Activated T-helper 1 cell treated with Interleukin-2 at 50 U/mL for 16 hours (primary cell): ENCODE results near the gene DDAH2.

ENCODE experiments used
- DNase-seq: peaks from one replicate; pipeline ENCODE4 v3.0.0-alpha.2; 2020; ENCODE audit warnings: low read depth

Gene DDAH2

DNA sequence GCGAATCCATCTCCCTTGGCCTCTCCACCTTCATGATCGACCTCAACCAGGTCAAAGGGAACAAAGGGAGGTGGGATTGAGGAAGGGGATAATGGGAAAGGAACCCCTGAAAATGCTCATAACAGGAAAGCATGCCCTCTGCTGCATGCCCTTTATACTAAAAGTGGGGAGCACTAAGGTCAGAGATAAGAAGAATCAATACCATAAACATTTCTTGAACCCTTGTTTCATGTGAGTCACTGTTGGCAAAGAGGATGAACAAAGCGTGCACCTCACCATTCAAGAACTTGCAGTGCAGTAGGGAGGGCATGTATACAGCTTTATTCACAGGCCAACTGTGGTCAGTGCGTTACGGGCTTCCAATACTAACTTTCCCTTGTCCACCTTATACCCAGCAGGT is 31.7 kb upstream of the DDAH2 start:
- DNase-seq: no peak

DNA sequence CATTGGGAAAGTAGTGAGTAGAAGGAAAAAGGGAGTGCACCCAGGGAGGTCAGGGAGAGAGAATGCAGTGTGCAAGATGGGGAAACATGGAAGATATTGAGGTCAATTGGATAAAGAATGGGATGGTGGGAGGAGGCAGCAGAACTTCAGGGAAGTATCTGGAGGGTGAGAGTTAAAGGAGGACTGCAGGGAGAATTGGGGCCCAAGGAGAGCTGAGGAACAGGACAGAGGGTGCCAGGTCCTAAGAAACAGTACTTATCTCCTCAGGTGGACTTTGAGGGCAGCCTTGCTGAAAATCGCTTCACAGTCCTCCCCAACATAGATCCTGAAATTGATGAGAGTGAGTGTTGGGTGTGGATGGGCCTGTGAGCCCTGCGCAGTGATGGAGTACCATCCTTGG is 29.2 kb upstream of the DDAH2 start:
- DNase-seq: no peak

DNA sequence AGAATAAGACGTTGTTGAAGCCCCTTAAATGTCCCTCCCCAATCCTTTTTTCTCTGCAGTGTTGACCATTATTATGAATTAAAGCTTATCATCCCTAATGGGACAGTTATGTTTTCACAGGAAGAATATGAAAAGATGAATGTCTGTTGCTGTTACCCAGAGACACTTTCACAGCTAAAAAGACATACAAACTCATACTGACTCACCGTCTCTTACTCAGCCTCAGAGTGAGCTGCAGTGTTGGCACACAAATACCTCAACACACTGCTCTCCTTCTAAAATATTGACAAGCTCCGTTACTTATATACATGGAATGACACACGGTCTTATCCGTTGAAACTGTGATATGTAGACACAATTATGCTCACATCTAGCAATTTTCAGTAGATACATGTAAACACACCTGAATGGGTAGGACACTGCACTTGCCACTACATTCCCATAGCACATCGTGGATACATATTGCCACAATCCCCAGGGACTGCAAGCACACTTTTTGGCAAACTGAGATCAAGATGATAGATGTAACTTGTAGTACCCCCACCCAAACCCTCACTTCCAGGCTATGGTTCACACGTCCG is 23.7 kb upstream of the DDAH2 start:
- no peak for DNase-seq

DNA sequence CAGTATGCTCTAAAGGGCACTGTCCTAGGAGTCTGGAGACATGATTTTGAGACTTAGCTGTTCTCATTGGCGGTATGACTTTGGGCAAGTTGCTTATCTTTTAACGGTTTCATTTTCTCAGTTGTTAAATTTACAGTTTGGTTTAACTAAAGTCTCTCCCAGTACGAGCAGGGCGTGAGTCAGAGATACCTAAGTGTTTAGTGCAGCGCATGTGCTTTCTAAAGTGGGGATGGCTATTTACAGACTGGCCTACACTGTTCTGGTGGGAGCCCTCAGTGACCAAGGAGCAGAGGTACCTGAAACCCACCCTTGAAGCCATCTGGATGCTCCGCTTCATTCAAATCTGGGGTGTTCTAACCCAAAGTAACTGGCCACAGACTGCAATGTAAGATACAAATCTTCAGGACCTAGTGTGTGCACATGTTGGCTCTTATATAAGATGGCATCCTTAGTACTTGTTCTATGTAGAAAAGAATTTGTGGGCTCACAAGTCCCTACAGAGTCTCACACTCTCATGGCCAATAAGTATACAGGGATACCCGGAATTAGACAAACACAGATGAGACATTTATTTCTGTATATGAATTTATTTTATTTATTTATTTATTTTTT is 21.4 kb upstream of the DDAH2 start:
- DNase-seq: no peak

DNA sequence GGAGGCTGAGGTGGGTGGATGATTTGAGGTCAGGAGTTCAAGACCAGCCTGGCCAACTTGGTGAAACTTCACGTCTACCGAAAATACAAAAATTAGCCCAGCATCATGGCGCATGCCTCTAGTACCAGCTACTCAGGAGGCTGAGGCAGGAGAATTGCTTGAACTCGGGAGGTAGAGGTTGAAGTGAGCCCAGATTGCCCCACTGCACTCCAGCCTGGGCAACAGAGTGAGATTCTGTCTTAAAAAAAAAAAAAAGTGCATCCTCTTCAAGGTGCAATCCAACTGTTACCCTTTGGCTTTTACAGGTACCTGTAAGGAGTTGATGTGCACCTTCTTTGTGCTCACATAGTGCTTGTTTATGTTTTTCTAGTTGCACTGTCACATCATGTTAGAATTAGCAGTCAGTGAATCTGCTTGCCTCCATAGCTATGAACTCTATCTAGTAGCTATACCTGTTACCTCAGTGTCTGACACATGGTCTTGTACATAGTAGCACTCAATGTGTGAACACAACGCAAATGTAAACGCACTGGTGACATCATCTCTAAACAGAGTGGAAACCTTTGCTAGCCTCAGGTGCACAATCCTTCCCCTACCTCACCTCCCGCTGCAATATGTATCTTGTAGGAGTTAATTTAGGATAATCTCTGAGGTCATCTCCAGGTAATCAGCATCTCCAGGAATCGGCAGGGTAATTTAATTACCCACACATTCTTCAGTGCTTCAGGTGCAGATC is 20.4 kb upstream of the DDAH2 start:
- DNase-seq: no peak

DNA sequence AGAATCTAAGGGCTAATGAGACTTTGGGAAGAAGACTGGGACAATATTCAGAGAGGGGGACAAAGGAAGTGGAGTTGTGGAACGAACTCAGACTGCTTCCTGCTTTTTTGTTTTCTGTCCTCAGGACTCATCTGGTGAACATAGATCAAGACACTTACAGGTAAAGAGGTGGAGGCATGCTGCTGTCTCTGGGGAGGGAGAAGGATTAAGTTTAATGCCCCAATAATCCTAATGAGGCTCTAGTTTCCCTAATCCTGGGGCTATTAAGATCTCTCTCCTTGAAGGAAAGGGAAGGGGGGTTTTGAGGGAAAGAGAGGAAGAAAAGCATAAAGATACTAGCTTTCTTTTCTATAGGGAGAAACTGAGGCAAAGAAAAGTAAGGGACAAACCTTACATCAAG is 15.3 kb upstream of the DDAH2 start:
- DNase-seq: no peak

DNA sequence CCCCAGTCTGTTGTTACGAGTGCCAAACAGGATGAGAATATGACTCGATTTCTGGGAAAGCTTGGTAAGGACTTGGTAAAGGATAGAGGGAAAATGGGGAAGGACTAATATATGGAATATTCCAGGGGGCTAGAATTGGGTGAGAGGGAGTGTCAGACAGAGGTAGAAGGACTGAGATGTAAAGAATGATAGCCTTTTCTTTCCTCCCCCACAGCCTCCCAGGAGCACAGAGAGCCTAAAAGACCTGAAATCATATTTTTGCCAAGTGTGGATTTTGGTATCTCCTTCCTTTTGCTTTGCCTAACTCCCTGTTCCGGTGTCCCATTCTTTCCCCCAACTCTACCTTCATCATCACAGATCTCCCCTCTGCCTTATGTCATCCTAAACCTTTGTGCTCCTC is 13.8 kb upstream of the DDAH2 start:
- DNase-seq: no peak

DNA sequence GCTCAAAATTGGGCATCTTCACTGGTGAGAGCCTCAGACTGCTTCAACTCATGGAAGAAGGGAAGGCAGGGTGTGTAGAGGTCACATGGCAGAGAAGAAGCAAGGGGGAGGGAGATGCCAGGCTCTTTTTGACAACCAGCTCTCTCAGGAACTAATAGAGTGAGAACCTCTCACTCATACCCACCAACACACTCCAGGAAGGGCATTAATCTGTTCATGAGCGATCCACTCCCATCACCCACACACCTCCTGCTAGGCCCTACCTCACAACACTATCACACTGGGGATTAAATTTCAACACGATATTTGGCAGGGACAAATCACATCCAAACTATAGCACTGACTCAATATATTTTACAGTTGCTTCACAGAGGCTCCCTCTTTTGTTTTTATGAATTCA is 12.7 kb upstream of the DDAH2 start:
- no peak for DNase-seq

DNA sequence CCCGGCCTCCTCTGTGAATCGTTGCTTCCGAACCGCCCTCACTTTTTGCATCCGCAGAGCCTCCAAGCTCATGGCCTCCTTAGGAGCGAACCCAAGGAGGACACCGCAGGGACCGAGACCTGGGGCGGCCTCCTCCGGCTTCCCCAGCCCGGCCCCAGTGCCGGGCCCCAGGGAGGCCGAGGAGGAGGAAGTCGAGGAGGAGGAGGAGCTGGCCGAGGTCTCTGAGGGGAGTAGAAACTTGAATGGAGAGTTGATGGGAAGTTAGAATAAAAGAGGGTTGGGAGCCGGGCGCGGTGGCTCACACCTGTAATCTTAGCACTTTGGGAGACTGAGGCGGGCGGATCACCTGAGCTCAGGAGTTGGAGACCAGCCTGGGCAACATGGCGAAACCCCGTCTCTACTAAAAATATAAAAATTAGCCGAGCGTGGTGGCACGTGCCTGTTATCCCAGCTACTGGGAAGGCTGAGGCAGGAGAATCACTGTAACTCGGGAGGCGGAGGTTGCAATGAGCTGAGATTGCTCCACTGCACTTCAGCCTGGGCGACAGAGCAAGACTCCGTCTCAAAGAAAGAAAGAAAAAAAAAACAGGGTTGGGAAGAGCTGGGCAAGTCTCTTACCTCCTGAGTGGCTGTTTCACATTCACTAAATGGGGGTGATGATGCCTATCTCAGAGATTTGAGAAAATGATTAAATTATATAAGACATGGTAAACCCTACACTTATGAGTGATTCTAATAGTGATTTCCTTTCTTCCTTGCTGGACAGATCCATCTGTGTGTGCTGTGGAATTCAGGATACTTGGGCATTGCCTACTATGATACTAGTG is 11.5 kb upstream of the DDAH2 start:
- no peak for DNase-seq

DNA sequence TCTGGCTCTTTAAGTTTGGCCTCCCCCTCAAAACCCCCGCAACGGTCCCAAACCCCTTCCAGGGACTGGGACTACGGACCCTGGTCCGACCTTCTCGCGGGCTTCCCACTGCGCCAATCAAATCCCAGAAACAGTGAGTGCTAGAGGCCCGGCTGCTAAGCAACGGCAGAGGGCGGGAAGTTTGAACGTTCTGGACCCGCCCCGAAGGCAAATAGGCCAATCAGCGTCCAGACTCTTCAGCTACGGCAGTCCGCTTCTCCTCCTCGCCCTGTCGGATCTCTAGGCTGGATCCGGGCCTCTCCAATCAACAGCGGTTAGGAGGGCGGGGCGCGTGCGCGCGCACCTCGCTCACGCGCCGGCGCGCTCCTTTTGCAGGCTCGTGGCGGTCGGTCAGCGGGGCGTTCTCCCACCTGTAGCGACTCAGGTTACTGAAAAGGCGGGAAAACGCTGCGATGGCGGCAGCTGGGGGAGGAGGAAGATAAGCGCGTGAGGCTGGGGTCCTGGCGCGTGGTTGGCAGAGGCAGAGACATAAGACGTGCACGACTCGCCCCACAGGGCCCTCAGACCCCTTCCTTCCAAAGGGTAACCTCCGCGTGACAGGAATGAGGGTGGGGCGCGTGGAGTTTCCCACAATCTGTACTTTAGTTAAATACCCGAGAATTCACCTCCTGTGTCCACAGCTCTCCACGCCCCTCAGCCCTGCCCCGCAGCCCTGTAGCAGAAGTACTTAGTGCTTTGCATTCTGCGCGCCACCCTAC is 10.7 kb upstream of the DDAH2 start, which contains the start of gene MSH5:
MSH5 (plus strand) TSS at position 367 of the 758 bp plus-strand sequence. CDS start 462 bp downstream, outside the sequence.
- DNase-seq: peak; percentile 90

DNA sequence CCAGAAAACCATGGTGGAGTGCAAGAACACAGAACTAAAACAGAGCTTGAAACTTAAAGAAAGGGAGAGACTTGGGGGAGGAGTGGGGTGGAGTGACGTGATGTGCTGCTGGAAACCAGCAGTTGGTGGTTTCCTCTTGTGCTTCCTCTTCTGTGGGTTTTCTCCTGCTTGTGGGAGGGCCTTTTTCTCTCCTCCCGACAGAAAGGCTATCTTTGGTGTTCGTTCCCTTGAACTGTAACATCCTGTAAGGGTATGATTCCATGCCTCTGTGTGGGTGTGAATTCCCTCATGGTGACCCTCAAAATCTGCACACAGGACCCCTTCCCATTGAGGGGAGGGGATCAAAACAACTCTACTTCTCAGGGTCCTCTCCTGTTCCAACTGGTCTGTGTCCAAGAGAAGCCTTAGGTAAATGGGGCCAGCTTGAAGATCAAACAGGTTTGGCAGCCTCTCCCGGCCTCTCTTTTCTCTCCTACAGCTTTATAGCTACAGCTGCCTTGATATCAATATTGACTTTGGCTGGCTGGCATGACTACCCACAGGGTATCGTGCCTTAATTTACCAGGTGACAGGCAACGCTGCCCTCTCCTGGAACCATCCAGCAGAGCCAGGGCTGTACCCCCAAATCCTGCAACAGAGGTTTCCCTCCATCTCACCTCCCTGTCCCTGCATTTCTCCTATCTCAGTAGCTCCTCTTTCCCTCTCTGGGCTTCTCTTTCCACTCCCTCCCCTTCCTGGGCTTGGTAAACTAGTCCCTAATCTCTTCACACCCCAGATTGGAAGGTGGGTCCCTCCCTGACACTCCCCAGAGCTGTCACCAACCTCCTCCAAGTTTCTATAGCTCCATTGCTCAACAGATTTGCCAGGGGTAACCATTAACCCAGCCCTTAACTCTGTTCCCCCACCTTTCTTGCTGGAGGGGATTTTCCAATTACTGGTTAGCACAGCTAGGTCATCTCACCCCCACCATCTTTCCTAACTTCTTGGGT is 9.2 kb upstream of the DDAH2 start:
- peak; percentile 45 for DNase-seq

DNA sequence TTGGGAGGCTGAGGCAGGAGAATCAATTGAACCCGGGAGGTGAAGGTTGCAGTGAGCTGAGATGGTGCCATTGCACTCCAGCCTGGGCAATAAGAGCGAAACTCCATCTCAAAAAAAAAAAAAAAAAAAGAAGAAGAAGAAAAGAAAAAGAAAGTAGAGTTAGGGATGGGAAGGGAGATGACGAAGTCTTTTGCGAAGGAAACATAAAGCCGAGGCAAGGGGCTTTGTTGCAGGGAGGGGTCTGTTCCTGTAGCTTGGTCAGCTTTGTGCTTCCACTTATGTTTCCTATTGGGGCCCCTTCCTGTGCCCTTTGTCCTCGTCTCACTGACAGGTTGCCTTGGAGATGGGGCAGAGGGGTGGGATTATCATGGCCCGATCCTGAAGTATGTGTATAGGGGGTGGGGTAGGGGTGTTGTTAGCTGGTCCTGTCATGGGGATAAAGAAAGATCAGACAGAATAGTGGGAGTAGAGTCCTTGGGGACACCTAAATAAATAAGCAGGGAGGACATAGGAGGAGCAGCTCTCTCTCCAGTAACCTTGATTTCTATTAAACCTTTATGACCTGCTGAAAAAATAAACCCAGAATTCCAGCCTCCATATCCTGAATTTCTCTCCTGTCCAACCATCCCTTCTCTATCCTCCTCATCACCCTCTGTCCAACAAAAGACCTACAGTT is 8.4 kb upstream of the DDAH2 start:
- no peak for DNase-seq

DNA sequence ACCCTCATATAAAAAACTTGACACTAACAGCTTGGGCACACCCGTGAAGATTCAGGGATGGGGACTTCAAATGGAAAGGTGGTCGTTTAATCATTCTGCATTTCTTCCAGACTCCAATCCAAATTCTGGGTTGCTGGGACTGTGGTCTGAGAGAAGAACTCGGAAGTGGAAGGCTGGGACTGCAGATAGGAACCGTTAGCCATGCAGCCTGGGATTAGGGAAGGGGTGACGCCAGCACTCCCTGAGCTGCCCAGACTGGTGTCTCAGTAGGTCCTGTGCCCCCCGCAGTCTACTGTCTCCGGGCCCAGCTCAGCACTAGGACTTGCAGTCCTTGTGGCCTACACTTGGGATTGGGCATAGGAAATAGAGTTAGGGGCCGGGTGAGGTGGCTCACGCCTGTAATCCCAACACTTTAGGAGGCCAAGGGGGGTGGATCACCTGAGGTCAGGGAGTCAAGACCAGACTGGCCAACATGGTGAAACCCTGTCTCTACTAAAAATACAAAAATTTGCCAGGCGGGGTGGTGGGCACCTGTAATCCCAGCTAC is 7.7 kb upstream of the DDAH2 start:
- no peak for DNase-seq

DNA sequence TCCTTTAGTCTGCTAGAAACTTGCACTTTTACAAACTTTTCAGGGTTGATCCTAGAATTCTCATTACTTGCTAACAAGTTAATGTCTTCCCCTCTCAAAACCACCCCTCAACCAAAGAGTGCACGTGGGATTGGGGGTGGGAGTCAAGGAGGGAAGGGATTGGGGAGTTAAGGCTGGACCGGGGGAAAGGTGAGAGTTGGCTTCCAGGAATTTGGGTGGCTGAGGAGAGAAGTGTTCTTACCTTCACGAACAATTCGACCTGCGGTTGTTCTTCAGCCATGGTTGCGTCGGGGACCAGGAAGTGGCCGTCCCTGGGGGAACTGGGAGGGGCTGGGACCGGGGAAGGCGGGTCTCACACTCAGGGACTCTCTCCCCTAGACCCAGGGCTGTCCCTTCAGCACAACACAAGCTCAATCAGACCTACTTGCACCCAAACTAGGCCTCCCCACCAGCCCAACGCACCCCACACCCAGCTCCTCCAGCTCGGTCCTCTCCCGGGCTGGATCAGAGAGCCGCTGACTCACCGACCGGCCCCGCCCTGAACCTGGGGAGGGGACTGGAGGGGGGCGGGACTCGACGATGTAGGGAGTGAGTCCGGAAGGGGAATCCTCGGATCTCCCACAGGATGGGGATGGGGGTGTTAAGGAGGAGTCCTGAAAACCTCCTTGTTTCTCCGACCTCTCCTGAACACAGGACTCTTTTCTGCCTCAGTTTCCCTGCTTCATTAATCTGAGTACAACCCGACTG is 7.1 kb upstream of the DDAH2 start, which contains the start of gene CLIC1:
CLIC1 (minus strand) TSS at position 510 of the 747 bp plus-strand sequence; CDS start at position 280, 230 bp downstream.
- DNase-seq: peak; percentile 56

DNA sequence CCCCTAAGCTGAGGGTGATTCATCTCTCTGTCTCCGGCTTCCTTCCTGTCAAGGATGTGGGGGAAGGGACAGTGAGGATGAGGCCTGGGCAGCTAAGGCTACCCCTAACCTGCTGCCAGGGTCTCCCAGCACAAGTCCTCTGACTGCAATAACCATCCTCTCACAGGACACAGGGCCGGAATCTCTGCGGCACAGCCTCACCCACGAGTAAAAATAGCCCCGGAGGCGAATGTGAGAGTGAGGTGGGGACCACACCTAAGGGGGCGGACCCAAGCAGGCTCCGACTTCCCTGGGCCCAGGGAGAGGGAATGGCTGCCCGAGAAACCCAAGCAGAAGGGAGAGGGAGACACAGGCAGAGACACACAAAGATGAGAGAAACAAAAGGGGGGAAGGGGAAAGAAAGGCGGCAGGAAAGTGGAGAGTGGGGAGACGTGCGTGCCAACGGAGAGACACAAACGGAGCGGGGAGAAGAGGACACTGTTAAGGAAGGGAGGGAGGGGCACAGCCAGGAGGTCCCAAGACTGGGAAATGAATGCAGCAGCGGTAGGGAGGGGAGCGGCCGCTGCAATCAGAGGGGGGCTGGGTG is 5.8 kb upstream of the DDAH2 start:
- peak; percentile 36 for DNase-seq

DNA sequence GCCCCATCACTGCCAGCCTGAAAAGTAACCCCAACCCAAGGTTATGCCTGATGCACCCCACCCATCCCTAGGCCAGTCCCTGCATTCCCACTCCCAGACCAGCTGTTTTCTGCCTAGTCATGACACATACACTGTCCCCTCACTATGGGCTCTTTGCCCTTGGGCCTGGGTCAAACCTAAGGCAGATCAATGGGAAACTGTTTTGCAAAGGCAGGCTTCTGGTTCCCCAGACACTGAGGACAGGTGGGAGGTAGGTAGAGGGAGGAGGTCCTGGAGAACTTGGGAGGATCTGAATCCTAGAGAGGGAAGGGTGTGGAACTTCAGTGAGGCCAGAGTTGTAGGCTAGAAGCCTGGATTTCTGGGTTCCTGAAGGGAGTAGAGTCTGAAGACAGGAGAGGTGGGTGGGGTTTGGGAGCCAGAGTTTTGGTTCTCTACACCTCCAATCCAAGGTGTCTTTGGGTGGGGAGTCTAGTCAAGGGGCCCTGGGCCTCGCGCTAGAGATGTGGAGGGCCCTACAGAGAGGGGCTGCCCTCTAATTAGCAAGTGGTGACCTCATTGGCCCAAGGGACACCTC is 5.2 kb upstream of the DDAH2 start:
- DNase-seq: no peak

DNA sequence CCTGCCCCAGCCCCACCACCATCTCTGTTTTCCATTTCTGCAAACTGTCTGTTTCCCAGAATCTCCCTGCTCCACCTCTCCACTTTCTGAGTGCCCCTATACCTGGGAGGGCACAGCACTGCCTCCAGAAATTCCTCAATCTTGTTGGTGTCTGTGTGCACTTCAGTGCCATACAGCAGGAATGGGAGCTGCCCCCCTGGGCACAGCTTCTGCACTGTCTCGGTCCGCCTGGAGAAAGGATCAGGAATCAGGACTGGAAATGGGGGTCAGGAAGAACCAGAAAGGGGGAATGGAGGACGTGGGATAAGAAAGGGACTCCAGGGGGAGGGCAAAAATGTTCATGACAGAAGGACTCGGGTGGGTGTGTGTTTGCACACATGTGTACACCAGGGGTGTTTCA is 4.6 kb upstream of the DDAH2 start:
- no peak for DNase-seq

DNA sequence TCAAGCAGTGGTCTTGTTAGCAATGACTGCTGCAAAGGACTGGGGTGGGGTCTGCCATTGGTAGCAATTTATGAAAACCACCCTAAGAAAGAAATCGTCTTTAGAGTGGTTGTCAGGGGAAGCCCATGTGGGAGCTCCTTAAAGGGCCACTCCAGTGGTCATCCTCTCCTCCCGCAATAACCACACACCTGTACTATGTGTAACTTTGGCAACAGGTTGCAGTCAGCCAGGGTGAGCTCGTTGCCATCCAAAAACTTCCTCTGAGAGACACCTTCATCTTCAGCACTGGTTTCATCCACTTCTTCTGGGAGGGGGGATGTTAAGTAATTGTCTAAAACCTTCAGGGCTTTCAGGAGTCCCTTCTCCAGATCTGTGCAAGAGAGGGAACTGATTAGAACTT is 2.9 kb upstream of the DDAH2 start:
- no peak for DNase-seq
